GM13977 (cell line): ENCODE data around the gene OPN4.

Source experiments
- DNase-seq: peaks from one replicate; pipeline ENCODE4 v3.0.0; 2012; ENCODE audit warnings: low spot score
- CTCF ChIP-seq: IDR thresholded peaks from 2 replicates; pipeline ENCODE4 v1.5.1; 2012; ENCODE audit warnings: mild to moderate bottlenecking, control low read depth; ENCODE audit not compliant: insufficient read depth; ENCODE audit errors: extremely low read depth, missing control alignments
- in situ Hi-C: fragments of 300-500 bp; cut with MboI; formaldehyde crosslinking; loops from one replicate; pipeline ENCODE4 v1.12.0; 2022; ENCODE audit warnings: low sequenced_read_pairs, low pct_unique_long_range_greater_than_20kb, mixed read lengths, inconsistent platforms; ENCODE audit not compliant: unreplicated experiment

OPN4 gene

DNA sequence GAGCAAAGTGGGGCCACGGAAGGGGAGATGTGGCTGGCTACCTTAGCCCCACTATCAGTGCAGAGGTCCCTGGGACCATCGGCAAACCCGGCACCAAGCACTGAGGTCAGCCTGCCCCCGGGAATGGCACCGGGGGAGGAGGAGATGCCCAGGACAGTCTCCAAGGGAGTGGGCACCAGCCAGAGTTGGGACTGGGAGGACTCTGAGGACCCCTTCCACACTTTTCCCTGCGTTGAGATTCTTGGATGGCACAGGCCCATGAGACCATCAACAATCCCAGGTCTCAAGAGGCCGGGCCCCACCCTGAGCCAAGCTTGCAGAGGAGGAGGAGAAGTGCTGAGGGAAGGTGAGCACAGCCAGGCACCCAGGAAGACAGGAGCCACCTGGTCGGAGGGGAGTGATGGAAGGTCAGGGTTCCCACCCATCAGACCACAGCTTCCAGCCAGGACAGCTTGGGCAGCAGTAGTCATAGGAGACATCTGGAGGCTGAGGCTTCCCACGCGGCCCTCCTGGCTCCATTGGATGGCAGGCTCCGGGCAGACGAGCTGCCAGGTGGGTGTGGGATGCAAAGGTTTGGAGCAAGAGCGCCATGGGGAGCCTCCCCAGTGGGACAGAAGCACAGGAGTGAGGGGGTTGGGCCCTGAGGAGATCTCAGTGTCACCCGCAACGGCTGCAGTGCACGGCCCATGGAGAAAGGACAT, 2.6 kb upstream of the OPN4 start:
- in situ Hi-C loops: no loop called here
- DNase-seq: no peak
- no peak for TF ChIP-seq CTCF

DNA sequence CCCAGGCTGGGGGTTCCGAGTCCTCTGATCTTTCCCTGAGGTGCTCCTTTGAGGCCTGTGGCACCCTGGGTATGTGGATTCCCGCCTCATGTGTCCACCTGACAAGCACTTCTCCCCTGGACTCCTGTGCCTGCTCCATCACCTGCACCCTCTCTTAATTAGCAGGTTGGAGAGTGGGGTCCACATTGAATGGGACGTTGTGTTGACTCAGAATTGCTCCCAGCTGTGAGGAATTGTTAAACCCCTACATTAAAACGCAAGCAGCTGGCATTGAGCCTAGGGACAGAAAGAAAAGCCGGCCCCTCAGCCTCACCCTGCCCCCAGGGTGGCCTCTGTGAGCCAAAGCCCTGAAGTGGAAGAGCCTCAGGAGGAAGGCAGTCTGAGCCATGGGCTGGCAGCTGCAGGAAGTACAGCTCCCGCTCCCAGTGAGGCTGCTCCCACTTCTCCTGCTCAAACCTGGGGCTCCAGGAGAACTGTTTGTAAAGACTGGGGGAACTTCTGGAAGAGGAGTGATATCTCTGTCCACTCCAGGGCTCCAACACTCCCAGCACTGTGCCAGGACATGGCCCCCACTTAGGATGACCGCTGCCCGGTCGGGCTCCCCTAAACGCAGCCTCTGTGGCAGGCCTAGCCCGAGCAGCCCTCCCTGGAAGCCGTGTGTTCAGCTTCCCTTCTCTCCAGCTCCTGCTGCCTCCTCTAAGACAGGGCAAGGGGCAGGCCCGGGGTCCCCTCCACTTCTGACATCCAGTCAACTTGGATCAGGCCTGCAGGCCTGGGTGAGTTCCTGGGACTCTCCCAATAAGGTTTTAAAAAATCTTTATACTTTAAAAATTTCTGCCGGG, 1.8 kb upstream of the OPN4 start:
- in situ Hi-C loops: no loop called here
- DNase-seq: no peak
- TF ChIP-seq CTCF: no peak

- no peak for DNase-seq
- in situ Hi-C loops: no loop called here
- TF ChIP-seq CTCF: no peak
Measured at GRCh38 chr10:86653379-86653778, 968 bp upstream of the OPN4 start.

GRCh38 chr10:86653987-86654386, 360 bp upstream of the OPN4 start:
- in situ Hi-C loops: no loop called here
- DNase-seq: no peak
- TF ChIP-seq CTCF: no peak

DNA sequence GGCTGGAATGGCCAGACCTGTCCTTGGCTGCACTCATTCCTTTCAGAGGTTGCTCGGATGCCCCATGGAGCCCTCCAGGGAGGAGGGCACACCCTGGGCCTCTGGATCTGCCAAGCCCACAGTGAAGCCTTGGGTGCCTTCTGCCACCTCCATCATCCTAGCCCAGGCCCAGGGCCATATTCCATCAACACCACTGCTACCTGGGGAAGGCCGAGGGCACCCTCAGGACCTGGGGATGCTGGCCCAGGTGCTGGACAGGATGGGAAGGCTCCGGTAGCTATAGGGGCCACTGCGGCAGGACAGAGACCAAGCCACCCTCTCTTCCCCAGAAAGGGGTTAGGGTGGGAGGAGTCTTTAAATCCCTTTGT, 810 bp downstream of the OPN4 start:
- no peak for DNase-seq
- in situ Hi-C loops: no loop called here
- no peak for TF ChIP-seq CTCF

DNA sequence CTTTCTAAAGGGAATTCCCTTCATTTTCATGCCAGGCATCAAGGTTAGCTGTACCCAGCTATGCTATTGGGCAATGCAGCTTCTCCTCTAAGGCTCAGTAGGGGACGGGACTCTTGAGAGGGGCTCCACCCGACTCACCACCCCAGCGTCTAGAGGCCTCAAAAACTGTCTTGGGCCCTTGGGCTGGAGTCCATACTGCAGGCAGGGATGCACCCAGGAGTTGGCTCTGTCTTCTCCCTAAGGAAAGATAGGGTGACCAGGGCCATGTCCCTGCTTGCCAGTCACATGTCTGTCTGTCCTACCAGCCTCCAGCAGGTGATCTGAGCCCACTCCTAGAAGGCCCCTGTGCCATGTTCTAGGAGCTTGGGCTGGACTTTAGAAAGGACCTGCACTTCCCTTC, 1.2 kb downstream of the OPN4 start:
- TF ChIP-seq CTCF: no peak
- DNase-seq: no peak
- in situ Hi-C loops: no loop called here
